K562 (cell line): ENCODE data around the gene DRAXIN. TPM values are rescaled to one million over a fixed set of nuclear protein-coding genes. Genes with fewer than 3 reads are reported as not detected.

ENCODE experiments used
- KLF10 ChIP-seq: fragments of 250-450 bp; sonication (Bioruptor Pico); IDR thresholded peaks from 2 replicates; pipeline ENCODE4 v1.6.1; 2021; ENCODE audit warnings: matching md5 sums
- MCM5 ChIP-seq: fragments of 450-650 bp; IDR thresholded peaks from 2 replicates; pipeline ENCODE4 v1.6.1; 2016; ENCODE audit warnings: low read depth
- PCBP2 ChIP-seq: fragments of 200-400 bp; formaldehyde crosslinking; IDR thresholded peaks from 2 replicates; pipeline ENCODE4 v1.6.1; 2018; ENCODE audit warnings: low read length, low read depth, mild to moderate bottlenecking, moderate library complexity; ENCODE audit not compliant: poor library complexity, severe bottlenecking
- PHB2 ChIP-seq: fragments of 450-650 bp; IDR thresholded peaks from 2 replicates; pipeline ENCODE4 v1.6.1; 2017; ENCODE audit warnings: low read depth
- ZNF239 ChIP-seq: fragments of 250-450 bp; sonication (Bioruptor Pico); IDR thresholded peaks from 2 replicates; pipeline ENCODE4 v1.4.0; 2020; ENCODE audit warnings: mild to moderate bottlenecking
- polyA plus RNA-seq, 8 experiments: library from polyadenylated mRNA; depleted of rRNA in 4 of 8; stranded (reverse) in 5 of 8; unstranded in 3 of 8; fragments of >200 nt; fragmentation: Nextera tagmentation in 2 of 8; fragmentation: Illumina TruSeq in 1 of 8; extraction: Ambion mirVana in 2 of 8; extraction: Trizol in 1 of 8; gene quantifications; 2 replicates each; pipeline versions ENCODE4 v1.2.1 to v1.2.3, GENCODE V29; 2011 to 2014; ENCODE audit warnings: inconsistent platforms in 1 of 8, missing spikeins in 1 of 8
- total RNA-seq, 7 experiments: library from RNA; depleted of rRNA in 6 of 7; stranded (reverse); fragments of >200 nt in 6 of 7; fragmentation: Illumina TruSeq in 2 of 7; extraction: Trizol in 2 of 7; gene quantifications; 2 replicates each; pipeline versions ENCODE4 v1.2.1 to v1.2.3, GENCODE V29; 2011 to 2021; ENCODE audit warnings: low replicate concordance in 1 of 7
- TF ChIP-seq, protein P1 (sequence below): fragments of 200-600 bp; sonication (generic); IDR thresholded peaks from one replicate; pipeline ENCODE4 v1.6.1; 2012; ENCODE audit warnings: mild to moderate bottlenecking, low read depth, low read length, inconsistent platforms
- TF ChIP-seq, protein P2 (sequence below): fragments of 200-800 bp; sonication (Bioruptor generic); IDR thresholded peaks from 2 replicates; pipeline ENCODE4 v1.6.1; 2017; ENCODE audit warnings: missing genetic modification characterization, missing compliant biosample characterization
- TF ChIP-seq, protein P3 (sequence below): sonication (generic); formaldehyde crosslinking; IDR thresholded peaks from 2 replicates; pipeline ENCODE4 v1.8.0; 2022; ENCODE audit warnings: missing genetic modification reagents, mild to moderate bottlenecking, moderate library complexity, borderline replicate concordance

The DRAXIN gene
- total and polyA plus RNA-seq, 9 of the 15 experiments (the other 6 are each of a cell fraction or from before 2014, with no cell fraction given): 0.01 to 0.04 (median 0.01) TPM; not detected in 6

DNA sequence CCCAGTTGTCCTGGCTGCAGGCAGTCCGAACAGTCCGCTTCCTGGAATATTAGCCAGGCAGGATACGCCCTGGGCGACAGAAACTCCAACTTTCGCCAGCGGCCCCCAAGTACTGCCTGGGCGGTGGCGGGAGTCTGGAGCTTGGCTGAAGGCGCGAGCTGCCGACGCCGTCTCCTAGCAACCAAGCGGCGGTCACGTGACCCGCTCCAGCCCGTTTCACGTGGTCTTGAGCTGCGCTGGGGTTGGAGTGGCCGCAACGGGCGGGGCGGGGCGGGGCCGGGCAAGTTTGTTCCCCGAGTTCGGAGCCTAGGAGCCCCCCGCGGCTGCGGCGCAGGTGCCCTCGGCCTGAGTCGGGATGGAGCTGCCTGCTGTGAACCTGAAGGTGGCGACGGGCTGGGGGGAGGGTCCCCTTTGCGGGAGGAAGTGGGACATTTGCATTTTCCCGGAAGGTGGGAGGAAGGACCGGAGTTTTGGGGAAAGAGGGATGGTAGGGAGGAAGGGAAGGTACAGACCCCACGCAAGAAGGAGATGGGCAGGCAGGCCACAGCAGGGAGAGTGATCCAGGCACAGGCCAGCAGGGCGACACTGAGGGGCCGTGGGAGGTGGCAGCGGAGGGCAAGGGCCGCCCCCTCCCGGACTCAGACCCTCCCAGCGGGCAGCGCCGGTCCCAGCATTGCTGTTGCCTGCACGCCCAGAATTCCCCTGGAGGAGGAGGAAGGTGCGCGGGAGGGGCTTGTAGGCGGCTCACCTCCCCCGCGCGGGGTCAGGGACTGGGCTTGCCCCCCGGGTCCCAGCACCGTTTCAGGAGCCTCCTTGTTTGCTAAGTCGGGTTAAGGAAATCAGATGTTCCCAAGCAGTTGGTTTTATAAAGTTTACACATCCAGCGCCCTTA lies 44.6 kb downstream of the DRAXIN start, which contains the start of gene AGTRAP (continued):
- TF ChIP-seq, protein P1, sequence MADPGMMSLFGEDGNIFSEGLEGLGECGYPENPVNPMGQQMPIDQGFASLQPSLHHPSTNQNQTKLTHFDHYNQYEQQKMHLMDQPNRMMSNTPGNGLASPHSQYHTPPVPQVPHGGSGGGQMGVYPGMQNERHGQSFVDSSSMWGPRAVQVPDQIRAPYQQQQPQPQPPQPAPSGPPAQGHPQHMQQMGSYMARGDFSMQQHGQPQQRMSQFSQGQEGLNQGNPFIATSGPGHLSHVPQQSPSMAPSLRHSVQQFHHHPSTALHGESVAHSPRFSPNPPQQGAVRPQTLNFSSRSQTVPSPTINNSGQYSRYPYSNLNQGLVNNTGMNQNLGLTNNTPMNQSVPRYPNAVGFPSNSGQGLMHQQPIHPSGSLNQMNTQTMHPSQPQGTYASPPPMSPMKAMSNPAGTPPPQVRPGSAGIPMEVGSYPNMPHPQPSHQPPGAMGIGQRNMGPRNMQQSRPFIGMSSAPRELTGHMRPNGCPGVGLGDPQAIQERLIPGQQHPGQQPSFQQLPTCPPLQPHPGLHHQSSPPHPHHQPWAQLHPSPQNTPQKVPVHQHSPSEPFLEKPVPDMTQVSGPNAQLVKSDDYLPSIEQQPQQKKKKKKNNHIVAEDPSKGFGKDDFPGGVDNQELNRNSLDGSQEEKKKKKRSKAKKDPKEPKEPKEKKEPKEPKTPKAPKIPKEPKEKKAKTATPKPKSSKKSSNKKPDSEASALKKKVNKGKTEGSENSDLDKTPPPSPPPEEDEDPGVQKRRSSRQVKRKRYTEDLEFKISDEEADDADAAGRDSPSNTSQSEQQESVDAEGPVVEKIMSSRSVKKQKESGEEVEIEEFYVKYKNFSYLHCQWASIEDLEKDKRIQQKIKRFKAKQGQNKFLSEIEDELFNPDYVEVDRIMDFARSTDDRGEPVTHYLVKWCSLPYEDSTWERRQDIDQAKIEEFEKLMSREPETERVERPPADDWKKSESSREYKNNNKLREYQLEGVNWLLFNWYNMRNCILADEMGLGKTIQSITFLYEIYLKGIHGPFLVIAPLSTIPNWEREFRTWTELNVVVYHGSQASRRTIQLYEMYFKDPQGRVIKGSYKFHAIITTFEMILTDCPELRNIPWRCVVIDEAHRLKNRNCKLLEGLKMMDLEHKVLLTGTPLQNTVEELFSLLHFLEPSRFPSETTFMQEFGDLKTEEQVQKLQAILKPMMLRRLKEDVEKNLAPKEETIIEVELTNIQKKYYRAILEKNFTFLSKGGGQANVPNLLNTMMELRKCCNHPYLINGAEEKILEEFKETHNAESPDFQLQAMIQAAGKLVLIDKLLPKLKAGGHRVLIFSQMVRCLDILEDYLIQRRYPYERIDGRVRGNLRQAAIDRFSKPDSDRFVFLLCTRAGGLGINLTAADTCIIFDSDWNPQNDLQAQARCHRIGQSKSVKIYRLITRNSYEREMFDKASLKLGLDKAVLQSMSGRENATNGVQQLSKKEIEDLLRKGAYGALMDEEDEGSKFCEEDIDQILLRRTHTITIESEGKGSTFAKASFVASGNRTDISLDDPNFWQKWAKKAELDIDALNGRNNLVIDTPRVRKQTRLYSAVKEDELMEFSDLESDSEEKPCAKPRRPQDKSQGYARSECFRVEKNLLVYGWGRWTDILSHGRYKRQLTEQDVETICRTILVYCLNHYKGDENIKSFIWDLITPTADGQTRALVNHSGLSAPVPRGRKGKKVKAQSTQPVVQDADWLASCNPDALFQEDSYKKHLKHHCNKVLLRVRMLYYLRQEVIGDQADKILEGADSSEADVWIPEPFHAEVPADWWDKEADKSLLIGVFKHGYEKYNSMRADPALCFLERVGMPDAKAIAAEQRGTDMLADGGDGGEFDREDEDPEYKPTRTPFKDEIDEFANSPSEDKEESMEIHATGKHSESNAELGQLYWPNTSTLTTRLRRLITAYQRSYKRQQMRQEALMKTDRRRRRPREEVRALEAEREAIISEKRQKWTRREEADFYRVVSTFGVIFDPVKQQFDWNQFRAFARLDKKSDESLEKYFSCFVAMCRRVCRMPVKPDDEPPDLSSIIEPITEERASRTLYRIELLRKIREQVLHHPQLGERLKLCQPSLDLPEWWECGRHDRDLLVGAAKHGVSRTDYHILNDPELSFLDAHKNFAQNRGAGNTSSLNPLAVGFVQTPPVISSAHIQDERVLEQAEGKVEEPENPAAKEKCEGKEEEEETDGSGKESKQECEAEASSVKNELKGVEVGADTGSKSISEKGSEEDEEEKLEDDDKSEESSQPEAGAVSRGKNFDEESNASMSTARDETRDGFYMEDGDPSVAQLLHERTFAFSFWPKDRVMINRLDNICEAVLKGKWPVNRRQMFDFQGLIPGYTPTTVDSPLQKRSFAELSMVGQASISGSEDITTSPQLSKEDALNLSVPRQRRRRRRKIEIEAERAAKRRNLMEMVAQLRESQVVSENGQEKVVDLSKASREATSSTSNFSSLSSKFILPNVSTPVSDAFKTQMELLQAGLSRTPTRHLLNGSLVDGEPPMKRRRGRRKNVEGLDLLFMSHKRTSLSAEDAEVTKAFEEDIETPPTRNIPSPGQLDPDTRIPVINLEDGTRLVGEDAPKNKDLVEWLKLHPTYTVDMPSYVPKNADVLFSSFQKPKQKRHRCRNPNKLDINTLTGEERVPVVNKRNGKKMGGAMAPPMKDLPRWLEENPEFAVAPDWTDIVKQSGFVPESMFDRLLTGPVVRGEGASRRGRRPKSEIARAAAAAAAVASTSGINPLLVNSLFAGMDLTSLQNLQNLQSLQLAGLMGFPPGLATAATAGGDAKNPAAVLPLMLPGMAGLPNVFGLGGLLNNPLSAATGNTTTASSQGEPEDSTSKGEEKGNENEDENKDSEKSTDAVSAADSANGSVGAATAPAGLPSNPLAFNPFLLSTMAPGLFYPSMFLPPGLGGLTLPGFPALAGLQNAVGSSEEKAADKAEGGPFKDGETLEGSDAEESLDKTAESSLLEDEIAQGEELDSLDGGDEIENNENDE: no peak
- TF ChIP-seq, protein P2, sequence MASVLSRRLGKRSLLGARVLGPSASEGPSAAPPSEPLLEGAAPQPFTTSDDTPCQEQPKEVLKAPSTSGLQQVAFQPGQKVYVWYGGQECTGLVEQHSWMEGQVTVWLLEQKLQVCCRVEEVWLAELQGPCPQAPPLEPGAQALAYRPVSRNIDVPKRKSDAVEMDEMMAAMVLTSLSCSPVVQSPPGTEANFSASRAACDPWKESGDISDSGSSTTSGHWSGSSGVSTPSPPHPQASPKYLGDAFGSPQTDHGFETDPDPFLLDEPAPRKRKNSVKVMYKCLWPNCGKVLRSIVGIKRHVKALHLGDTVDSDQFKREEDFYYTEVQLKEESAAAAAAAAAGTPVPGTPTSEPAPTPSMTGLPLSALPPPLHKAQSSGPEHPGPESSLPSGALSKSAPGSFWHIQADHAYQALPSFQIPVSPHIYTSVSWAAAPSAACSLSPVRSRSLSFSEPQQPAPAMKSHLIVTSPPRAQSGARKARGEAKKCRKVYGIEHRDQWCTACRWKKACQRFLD (CRISPR knock-in tag): peak; percentile 64; the same call in 1 of the 2 replicates
- no peak for TF ChIP-seq PHB2
- no peak for TF ChIP-seq KLF10
- no peak for TF ChIP-seq MCM5
- TF ChIP-seq PCBP2: no peak
- TF ChIP-seq ZNF239 (CRISPR knock-in tag): no peak; the same call in 1 of the 2 replicates
- TF ChIP-seq, protein P3, sequence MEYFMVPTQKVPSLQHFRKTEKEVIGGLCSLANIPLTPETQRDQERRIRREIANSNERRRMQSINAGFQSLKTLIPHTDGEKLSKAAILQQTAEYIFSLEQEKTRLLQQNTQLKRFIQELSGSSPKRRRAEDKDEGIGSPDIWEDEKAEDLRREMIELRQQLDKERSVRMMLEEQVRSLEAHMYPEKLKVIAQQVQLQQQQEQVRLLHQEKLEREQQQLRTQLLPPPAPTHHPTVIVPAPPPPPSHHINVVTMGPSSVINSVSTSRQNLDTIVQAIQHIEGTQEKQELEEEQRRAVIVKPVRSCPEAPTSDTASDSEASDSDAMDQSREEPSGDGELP (CRISPR knock-in tag): peak; percentile 81
